ENCODE data around the gene PBXIP1. TPM values are rescaled to one million over a fixed set of nuclear protein-coding genes. Genes with fewer than 3 reads are reported as not detected.

PBXIP1 gene
- total and polyA plus RNA-seq, 11 donors = 36.9 to 70.4 (median 51.5) TPM

DNA sequence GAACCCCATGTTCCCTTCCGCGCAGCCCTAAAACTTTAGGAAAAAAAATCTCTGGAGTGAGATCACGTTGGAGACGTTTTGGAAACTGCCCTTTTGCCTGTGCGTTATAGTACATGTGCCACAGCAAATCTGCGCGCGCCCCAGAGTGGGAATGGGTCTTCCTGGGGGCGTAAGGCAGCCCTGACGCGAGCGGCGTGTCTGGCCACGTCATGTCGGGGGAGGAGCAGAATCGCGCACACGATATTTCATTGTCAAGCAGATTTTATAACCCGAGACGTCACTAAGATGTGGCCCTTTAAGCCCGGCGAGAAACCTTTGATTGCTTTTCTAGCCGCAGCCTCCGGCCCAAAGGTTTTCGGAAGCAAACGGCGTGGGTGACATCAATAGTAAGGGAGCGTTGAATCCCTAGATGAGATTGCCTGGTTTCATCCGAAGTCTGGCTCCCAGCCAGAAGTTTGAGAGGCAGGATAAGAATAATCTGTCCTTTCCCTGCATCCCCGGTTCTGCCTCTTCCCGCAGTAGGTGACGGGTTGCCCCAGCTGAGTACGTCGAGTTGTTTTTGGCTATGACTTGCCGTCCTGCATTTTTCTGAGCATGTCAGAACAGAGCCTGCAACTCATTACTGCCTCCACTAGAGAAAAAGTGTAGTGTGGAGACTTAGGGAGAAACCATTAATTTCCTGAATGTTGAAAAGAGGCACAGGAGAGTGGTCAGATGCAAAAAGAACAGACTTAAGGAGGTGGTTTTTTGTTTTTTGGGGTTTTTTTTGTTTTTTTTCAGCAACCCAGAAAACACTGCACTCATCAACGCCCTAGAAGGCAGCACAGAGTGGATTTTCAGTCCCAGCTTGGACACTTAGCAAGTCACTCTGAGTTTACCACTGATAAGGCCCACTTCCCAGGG lies 18.6 kb downstream of the PBXIP1 start:
- Histone ChIP-seq H3K36me3 (peaks cover 0 to 2% (median 0%) of the 10 kb centered on the region in 9 donors), H3K4me1 (peaks cover 0 to 50% (median 20%) of the 10 kb centered on the region in 12 donors), H3K27ac (peak overlapping the region; percentile 90 to 100 (median 98)), H3K4me3 (peak overlapping the region; percentile 39 to 80 (median 66)), H3K9me3 (no peaks in the 10 kb centered on the region), H3K27me3 (no peaks in the 10 kb centered on the region)
- WGBS, 4 donors = 0 to 2% (median 1%) methylated on average over 20 to 36 of the region's 36 CpGs
- DNase-seq = peak; percentile 91 to 95 (median 94)
- intact Hi-C loops (cut with DNase I) = loop anchor here in 4 of 10 donors (2.0 to 10.0 kb wide), 6 partner anchors 35 to 380 kb away; partner anchors contain the start of genes UBE2Q1 (in 3 of the 4), CHRNB2 (in 1 of the 4), CKS1B (in 1 of the 4) and SHC1 (in 1 of the 4)
- TF ChIP-seq POLR2A (IDR thresholded peaks at IDR 0.05) = peak; percentile 22 to 58
- TF ChIP-seq, protein P1, sequence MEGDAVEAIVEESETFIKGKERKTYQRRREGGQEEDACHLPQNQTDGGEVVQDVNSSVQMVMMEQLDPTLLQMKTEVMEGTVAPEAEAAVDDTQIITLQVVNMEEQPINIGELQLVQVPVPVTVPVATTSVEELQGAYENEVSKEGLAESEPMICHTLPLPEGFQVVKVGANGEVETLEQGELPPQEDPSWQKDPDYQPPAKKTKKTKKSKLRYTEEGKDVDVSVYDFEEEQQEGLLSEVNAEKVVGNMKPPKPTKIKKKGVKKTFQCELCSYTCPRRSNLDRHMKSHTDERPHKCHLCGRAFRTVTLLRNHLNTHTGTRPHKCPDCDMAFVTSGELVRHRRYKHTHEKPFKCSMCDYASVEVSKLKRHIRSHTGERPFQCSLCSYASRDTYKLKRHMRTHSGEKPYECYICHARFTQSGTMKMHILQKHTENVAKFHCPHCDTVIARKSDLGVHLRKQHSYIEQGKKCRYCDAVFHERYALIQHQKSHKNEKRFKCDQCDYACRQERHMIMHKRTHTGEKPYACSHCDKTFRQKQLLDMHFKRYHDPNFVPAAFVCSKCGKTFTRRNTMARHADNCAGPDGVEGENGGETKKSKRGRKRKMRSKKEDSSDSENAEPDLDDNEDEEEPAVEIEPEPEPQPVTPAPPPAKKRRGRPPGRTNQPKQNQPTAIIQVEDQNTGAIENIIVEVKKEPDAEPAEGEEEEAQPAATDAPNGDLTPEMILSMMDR (IDR thresholded peaks at IDR 0.05) = peak in 7 of 12 donors; percentile 19 to 43 (median 28)
- ATAC-seq = peak; percentile 88 to 91 (median 88)

DNA sequence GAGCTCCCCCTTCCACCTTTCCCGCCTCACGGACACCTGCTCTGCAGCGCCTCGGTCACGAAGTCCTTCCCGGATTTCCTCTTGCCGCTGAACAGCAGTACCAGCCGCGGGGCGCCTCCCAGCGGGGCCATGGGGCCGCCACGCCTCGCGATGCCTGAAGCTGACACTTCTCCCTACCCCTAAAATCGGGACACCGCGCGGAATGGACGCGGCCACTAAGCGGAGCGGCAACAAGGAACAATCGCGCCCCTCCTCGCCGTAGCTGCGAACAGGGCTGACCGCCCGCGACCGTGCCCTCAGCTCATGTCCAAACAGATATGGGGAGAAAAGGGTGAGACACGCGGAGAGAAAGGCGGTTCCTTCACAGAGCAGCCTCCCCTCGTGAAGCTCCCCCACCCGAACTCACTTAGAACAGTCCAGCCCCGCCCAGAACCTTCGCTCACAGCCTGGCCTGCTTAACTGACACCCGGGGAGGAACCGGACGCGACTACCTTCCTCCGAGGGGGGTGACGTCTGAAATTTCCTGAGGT lies 19.3 kb downstream of the PBXIP1 start, which contains the start of gene PMVK:
PMVK (minus strand) TSS at position 165 of the 530 bp plus-strand sequence; CDS start at position 131, 34 bp downstream.
- peak within 1 kb of the TSS; percentile 90 to 100 (median 98) for H3K27ac ChIP-seq
- peak within 1 kb of the TSS; percentile 39 to 80 (median 66) for H3K4me3 ChIP-seq
- peaks cover 0 to 9% (median 0%) of the 10 kb centered on the region in 9 donors for H3K36me3 ChIP-seq
- H3K9me3 ChIP-seq = no peaks in the 10 kb centered on the region
- intact Hi-C loops (cut with DNase I) = loop anchor here in 4 of 10 donors (2.0 to 10.0 kb wide), 6 partner anchors 36 to 379 kb away; partner anchors contain the start of genes UBE2Q1 (in 3 of the 4), CHRNB2 (in 1 of the 4), CKS1B (in 1 of the 4) and SHC1 (in 1 of the 4)
- TF ChIP-seq, protein P1 (IDR thresholded peaks at IDR 0.05) = peak in 10 of 12 donors; percentile 17 to 55 (median 37)
- TF ChIP-seq POLR2A (IDR thresholded peaks at IDR 0.05) = peak in 1 of 2 donors; percentile 46
- ATAC-seq = peak; percentile 93 to 96 (median 94)
- H3K4me1 ChIP-seq = peaks cover 0 to 43% (median 18%) of the 10 kb centered on the region in 12 donors
- no peaks in the 10 kb centered on the region for H3K27me3 ChIP-seq
- 0 to 1% (median 0%) methylated on average over 30 to 45 of the region's 45 CpGs for WGBS, 4 donors
- peak; percentile 96 to 97 (median 97) for DNase-seq

DNA sequence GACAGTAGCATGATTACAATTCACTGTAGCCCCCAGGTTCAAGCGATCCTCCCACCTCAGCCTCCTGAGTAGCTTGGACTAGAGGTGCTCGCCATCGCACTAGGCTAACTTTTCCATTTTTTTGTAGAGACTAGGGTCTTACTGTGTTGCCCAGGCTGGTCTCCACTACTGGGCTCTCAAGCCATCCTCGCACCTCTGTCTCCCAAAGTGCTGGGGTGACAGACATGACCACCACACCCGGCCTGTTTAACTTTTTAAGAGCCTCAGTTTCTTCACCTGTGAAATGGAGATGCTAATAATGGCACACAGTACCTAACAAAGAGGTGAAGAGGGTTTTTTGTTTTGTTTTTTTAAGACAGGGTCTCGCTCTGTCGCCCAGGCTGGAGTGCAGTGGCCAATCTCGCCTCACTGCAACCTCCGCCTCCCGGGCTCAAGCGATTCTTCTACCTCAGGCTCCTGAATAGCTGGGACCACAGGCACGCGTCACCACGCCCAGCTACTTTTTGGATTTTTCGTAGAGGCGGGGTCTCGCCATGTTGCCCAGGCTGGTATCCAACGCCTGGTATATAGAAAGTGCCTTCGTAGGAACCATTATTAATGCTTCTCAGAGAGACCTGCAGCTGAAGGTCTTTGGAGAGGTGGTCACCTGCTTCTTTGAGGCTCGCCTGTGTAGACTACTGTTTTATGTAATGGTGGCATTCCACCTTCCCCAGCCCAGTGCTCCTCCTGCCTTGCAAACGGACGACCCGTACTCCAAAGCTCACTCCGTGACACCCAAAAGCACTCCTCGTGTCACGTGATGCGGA lies 19.9 kb downstream of the PBXIP1 start:
- Histone ChIP-seq H3K4me1 (peaks cover 0 to 36% (median 18%) of the 10 kb centered on the region in 12 donors), H3K9me3 (no peaks in the 10 kb centered on the region), H3K27me3 (no peaks in the 10 kb centered on the region), H3K27ac (peak overlapping the region; percentile 90 to 100 (median 98)), H3K36me3 (peaks cover 0 to 15% (median 4%) of the 10 kb centered on the region in 9 donors), H3K4me3 (peak overlapping the region; percentile 39 to 80 (median 66))
- TF ChIP-seq, protein P1 (IDR thresholded peaks at IDR 0.05) = no peak
- TF ChIP-seq POLR2A (IDR thresholded peaks at IDR 0.05) = no peak
- WGBS, 4 donors = 42 to 51% (median 49%) methylated on average over 26 to 27 of the region's 27 CpGs
- ATAC-seq (no peak), DNase-seq (peak in 1 of 5 donors; percentile 28)
- intact Hi-C loops (cut with DNase I) = loop anchor here in 4 of 10 donors (2.0 to 10.0 kb wide), 6 partner anchors 36 to 379 kb away; partner anchors contain the start of genes UBE2Q1 (in 3 of the 4), CHRNB2 (in 1 of the 4), CKS1B (in 1 of the 4) and SHC1 (in 1 of the 4)

All from heart left ventricle (tissue), 16 donors.